ENCODE measurements around the gene EFNA2. TPM values are rescaled to one million over a fixed set of nuclear protein-coding genes. Genes with fewer than 3 reads are reported as not detected.

Gene EFNA2
- total RNA-seq, 1 experiment from 2014 or later, result 12.2 TPM

GRCh38 chr19:1244693-1245451 lies 40.8 kb upstream of the EFNA2 start:
- no peaks in the 10 kb centered on the region for H3K27me3 ChIP-seq (ENCODE audit: insufficient read depth, low read length)
- H4K20me1 ChIP-seq (ENCODE audit: insufficient read depth), result peaks cover 13% of the 10 kb centered on the region; the same call in 1 of the 2 replicates
- H3K79me2 ChIP-seq (ENCODE audit: insufficient read depth, low read length), result peaks cover 47% of the 10 kb centered on the region
- peak overlapping the region in 1 of 2 experiments; percentile 12; a peak in 1 of 4 replicates for H3K4me3 ChIP-seq (replicated peaks in 1 of 2; ENCODE audit: low read depth in 1 of 2, low read length in 2 of 2)
- H2AFZ ChIP-seq (ENCODE audit: low read depth, low read length, poor library complexity, severe bottlenecking), result no peak overlapping the region
- ATAC-seq (no peak), DNase-seq (ENCODE audit: low read depth, low spot score) (no peak)
- H3K27ac ChIP-seq (ENCODE audit: low read depth, low read length), result peak overlapping the region; percentile 100
- H3K9me2 ChIP-seq (ENCODE audit: insufficient read depth), result no peaks in the 10 kb centered on the region
- POLR2A ChIA-PET, result interaction anchor here (0.7 to 5.3 kb wide), 12 partner anchors 8 to 216 kb away, joined by 3 to 139 read pairs (median 4); partner anchors contain the start of genes CIRBP and FAM174C
- CTCF ChIA-PET, result interaction anchor here (0.7 to 5.2 kb wide), 25 partner anchors 8 to 552 kb away, joined by 3 to 325 read pairs (median 4); partner anchors contain the start of genes ABCA7, CIRBP, CNN2 and FAM174C
- H3K9ac ChIP-seq (ENCODE audit: low read length), result peak overlapping the region; percentile 99
- peak; percentile 29; the same call in 1 of the 2 replicates for TF ChIP-seq POLR2AphosphoS5 (IDR thresholded peaks at IDR 0.05; ENCODE audit: low read depth, low read length)
- TF ChIP-seq SRF (IDR thresholded peaks at IDR 0.05; ENCODE audit: low read depth), result no peak
- H3K9me3 ChIP-seq (ENCODE audit: control insufficient read depth in 1 of 2, insufficient read depth in 1 of 2, low read depth in 1 of 2, low read length in 2 of 2), result no peaks in the 10 kb centered on the region
- intact Hi-C loops (cut with micrococcal nuclease), result loop anchor here (1.0 to 10.0 kb wide), 4 partner anchors 21 to 450 kb away; partner anchors contain the start of genes CNN2, GPX4, PTBP1 and RNU6-2
- H3K4me2 ChIP-seq (ENCODE audit: low read length), result peak overlapping the region; percentile 98
- peaks cover 53 to 68% of the 10 kb centered on the region in 2 experiments for H3K4me1 ChIP-seq (ENCODE audit: control insufficient read depth in 1 of 2, insufficient read depth in 2 of 2, low read length in 2 of 2)
- RAD21 ChIA-PET (ENCODE audit: low non-redundant PET in 1 of 2, low total read pairs in 2 of 2, uncharacterized antibody in 2 of 2, unreplicated experiment in 2 of 2), result interaction anchor here (0.7 to 2.1 kb wide), 8 partner anchors 8 to 29 kb away, joined by 4 to 51 read pairs (median 10); partner anchors contain the start of gene CIRBP (in 2 of the 2)
- no TSS peak for BruUV-seq (replicated peaks)
- peaks cover 0 to 16% of the 10 kb centered on the region in 2 experiments; a peak in 2 of 4 replicates for H3K36me3 ChIP-seq (ENCODE audit: control insufficient read depth in 1 of 2, insufficient read depth in 2 of 2, low read length in 2 of 2)

GRCh38 chr19:1245494-1246264 lies 40.0 kb upstream of the EFNA2 start:
- Histone ChIP-seq H3K79me2 (ENCODE audit: insufficient read depth, low read length) (peaks cover 49% of the 10 kb centered on the region), H3K27me3 (ENCODE audit: insufficient read depth, low read length) (no peaks in the 10 kb centered on the region), H3K4me1 (ENCODE audit: control insufficient read depth in 1 of 2, insufficient read depth in 2 of 2, low read length in 2 of 2) (peaks cover 52 to 65% of the 10 kb centered on the region in 2 experiments), H3K27ac (ENCODE audit: low read depth, low read length) (peak overlapping the region; percentile 100), H3K36me3 (ENCODE audit: control insufficient read depth in 1 of 2, insufficient read depth in 2 of 2, low read length in 2 of 2) (peaks cover 0 to 17% of the 10 kb centered on the region in 2 experiments; a peak in 3 of 4 replicates), H4K20me1 (ENCODE audit: insufficient read depth) (peaks cover 13% of the 10 kb centered on the region; the same call in 1 of the 2 replicates), H2AFZ (ENCODE audit: low read depth, low read length, poor library complexity, severe bottlenecking) (no peak overlapping the region), H3K4me2 (ENCODE audit: low read length) (peak overlapping the region; percentile 98), H3K9me2 (ENCODE audit: insufficient read depth) (no peaks in the 10 kb centered on the region), H3K9me3 (ENCODE audit: control insufficient read depth in 1 of 2, insufficient read depth in 1 of 2, low read depth in 1 of 2, low read length in 2 of 2) (no peaks in the 10 kb centered on the region), H3K9ac (ENCODE audit: low read length) (peak overlapping the region; percentile 99), H3K4me3 (replicated peaks in 1 of 2; ENCODE audit: low read depth in 1 of 2, low read length in 2 of 2) (no peak overlapping the region)
- RAD21 ChIA-PET (ENCODE audit: low non-redundant PET in 1 of 2, low total read pairs in 2 of 2, uncharacterized antibody in 2 of 2, unreplicated experiment in 2 of 2), result interaction anchor here (1.8 to 2.1 kb wide), 2 partner anchors 20 kb away, joined by 45 to 51 read pairs; no protein-coding TSS in a partner anchor
- CTCF ChIA-PET, result interaction anchor here (1.2 to 5.2 kb wide), 6 partner anchors 15 to 137 kb away, joined by 3 to 325 read pairs (median 6); partner anchors contain the start of gene CIRBP
- no peak for ATAC-seq
- intact Hi-C loops (cut with micrococcal nuclease), result loop anchor here (10.0 kb wide), 2 partner anchors 221 to 451 kb away; partner anchors contain the start of genes CNN2, PTBP1, RNU6-2 and TMEM259
- POLR2A ChIA-PET, result interaction anchor here (0.7 to 5.3 kb wide), 5 partner anchors 16 to 165 kb away, joined by 3 to 139 read pairs (median 12); partner anchors contain the start of gene CIRBP
- no TSS peak for BruUV-seq (replicated peaks)
- no peak for DNase-seq (ENCODE audit: low read depth, low spot score)
- TF ChIP-seq ATF3 (IDR thresholded peaks at IDR 0.05) (no peak), RAD21 (IDR thresholded peaks at IDR 0.05; ENCODE audit: low read depth) (no peak), JUND (IDR thresholded peaks at IDR 0.05) (no peak), ELF1 (IDR thresholded peaks at IDR 0.05; ENCODE audit: borderline replicate concordance, low read depth) (no peak), SP1 (IDR thresholded peaks at IDR 0.05; ENCODE audit: low read depth) (no peak), POLR2AphosphoS5 (IDR thresholded peaks at IDR 0.05; ENCODE audit: low read depth, low read length) (no peak), ZNF274 (IDR thresholded peaks at IDR 0.05; ENCODE audit: low read depth, low read length) (no peak), ZFX (IDR thresholded peaks at IDR 0.05) (no peak), EGR1 (IDR thresholded peaks at IDR 0.05; ENCODE audit: low read depth) (no peak), ZBTB33 (IDR thresholded peaks at IDR 0.05; ENCODE audit: extremely low read depth, insufficient replicate concordance, low read length) (no peak), CEBPB (IDR thresholded peaks at IDR 0.05; ENCODE audit: low read depth) (no peak), MAX (IDR thresholded peaks at IDR 0.05) (no peak), TCF7L2 (IDR thresholded peaks at IDR 0.05; ENCODE audit: borderline replicate concordance, extremely low read depth, insufficient read depth, insufficient read length) (no peak)
